Activated gamma-delta T cell treated with anti-CD3 and anti-CD28 coated beads, Interleukin-2, amount 50 U/mL, for 16 hours (primary cell): Measurements from ENCODE around the gene NFYC.

Experiments used
- DNase-seq: peaks from one replicate; pipeline ENCODE4 v3.0.0-alpha.2; 2020; ENCODE audit warnings: low read depth

NFYC gene

GRCh38 chr1:40739455-40740008 is 48.0 kb downstream of the NFYC start:
- DNase-seq: no peak

DNA sequence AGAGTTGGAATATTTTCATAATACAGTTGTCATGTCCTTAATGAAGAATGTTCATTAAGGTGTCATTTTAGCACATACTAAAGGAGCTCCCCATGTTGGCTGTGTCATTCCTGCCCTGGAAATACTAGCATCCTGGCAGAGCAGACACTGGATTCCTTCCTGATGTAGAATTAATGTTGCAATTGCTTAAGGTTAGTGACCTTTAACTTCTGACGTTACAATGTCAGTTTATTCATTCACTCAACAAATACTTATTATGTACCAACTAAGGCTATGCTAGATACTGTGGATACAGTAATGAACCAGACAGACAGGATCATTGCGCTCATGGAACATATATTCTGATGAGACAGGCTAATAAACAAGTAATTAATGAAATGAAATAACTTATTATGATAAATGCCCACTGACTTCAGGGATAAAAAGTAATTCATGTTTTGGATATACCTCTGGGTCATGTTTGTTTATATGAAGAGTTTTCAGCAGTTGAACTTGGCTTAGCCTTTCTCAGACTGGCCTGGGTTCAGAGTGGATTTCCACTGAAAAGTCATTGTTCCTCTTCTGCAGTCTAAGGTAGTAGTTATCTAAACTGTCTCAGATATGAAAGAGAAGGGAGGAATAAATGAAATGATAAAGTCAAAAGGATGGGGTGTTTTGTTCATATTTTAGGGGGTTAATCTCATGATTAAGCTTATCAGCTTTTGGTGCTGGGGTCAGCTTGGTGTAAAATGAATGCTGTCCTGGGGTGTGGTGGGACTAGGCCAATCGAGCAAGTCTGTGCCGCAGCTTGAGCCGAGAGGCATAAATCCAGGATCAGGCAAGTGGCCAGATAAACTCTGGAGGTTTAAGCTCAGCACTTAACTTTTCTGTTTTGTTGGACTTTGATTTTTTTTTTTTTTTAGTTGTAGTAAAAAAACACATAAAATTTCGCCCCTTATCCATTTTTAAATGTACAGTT is 48.8 kb downstream of the NFYC start:
- no peak for DNase-seq

DNA sequence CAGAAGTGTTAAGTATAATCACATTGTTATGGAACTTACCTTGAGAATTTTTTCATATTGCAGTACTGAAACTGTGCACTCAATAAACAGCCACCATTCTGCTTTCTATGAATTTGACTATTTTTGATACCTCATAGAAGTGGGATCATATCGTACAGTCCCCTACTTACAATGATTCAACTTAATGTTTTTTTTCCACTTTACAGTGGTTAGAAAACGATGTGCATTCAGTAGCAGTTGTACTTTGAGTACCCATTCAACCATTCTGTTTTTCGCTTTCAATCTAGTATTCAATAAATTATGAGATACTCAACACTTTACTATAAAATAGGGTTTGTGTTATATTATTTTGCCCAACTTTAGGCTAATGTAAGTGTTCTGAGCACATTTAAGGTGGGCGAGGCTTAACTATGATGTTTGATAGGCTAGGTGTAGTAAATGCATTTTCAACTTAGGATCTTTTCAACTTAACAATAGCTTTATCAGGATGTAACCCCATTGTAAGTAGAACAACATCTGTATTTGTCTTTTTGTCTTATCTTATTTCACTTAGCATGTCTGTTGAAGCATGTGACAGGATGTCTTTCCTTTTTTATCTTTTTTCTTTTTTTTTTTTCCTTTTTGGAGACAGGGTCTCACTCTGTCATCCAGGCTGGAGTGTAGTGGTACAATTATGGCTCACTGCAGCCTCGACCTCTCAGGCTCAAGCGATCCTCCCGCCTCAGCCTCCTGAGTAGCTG is 49.7 kb downstream of the NFYC start:
- no peak for DNase-seq

DNA sequence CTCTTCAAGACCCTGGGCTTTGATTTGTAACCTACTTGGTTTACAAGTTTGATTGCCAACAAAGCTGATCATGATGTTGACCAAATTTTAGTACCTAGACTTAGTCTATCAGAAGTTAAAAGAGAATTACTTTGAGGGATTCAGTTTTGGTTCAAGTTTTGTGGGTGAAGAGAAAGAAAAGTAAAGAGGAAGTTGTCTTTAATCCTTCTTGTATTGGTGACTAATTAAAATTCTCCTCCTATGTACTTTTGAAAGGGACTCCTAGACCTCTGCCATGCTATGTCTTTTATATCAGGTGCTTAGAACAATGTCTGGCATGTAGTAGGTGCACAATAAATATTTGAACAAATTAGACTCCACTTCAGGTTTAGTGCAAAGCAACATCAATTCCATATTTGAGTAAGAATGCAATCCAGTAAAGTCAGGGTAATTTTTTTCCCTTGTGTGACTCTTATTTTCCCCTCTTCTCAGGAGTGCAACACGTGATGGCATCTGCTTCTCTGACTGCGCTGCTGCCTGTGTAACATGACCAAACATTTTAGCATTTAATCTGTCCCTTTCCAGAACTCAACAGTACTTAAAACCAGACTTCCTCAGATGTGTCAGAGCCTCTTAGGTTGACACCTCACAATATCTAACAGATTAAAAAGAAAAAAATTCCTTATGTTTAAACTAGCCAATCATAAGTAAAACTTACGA is 51.0 kb downstream of the NFYC start:
- DNase-seq: no peak

DNA sequence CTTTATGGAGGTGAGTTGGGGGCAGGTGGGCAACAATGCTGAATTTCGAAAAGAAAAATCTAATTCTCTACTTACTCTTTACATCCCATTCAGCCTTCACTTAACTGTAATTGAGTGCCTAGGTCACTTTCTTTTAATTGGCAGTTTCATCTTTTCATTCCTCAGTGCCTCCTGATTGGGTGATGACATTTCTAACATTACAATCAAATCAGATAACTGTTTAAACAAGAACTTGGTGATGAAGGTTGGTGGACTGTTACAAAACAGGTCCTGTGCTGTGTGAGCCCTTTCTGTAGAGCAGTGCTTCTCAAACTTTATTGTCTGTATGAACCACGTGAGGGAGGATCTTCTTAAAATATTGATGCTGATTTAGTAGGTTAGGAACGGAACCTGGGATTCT is 51.9 kb downstream of the NFYC start:
- DNase-seq: no peak

GRCh38 chr1:40743860-40744259 is 52.4 kb downstream of the NFYC start:
- no peak for DNase-seq

- DNase-seq: no peak
Observed at GRCh38 chr1:40745176-40745575, 53.7 kb downstream of the NFYC start.

- DNase-seq: no peak
Observed at GRCh38 chr1:40746344-40747090, 55.0 kb downstream of the NFYC start.

DNA sequence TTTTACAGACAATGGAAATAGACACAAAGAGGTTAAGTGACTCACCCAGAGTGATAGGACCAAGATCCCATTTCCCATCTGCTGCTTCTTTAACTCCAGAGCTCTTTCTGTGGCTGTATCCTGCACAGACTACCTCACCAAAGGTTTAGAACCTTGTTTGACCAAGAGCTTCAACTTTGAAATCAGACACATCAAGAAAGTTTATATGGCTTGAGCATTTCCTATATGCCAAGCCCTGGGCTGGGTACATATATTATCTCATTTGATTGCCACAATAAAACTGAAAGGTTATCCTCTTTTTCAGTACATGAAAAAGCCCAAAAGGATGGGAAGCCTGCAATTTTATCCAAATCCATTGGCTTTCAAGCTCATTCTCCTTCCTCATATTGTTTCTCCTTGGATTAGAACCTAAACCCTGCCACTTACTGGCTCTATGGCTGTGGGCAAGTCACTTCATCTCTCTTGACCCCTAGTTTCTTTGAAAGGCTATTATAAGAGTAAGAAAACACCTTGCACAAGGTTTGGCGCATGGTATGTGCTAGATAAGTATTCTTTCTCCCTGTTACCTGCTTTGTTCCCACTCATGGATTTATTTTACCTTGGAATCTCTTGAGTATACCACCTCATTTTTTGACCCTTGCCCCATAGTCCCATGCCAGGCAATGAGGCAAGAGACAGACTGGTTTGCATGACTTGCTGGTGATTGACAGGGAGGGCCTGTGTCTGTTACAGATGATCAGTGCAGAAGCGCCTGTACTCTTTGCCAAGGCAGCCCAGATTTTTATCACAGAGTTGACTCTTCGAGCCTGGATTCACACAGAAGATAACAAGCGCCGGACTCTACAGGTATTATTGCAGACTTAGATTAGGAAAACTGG is 57.6 kb downstream of the NFYC start:
- no peak for DNase-seq

GRCh38 chr1:40749817-40750216 is 58.3 kb downstream of the NFYC start:
- no peak for DNase-seq

DNA sequence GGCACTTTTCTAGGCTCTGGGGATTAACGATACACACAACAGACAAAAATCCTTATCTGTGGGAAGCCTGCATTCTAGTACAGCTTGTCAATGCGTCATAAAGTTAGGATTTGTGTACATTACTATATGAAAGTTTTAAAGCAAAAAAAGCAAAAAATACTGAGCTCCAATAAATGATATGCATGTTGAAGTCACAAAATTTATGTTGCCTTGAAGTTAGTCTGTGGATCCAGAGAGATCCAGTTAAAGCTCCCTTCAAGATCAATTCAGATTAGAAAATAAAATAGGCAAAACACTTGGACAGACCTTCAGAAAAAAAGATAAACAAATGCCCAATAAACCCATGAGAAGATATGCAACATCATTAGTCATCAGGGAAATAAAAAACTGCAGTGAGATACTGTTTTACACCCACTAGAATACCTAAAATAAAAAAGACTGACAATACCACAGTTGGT is 59.0 kb downstream of the NFYC start:
- DNase-seq: no peak

DNA sequence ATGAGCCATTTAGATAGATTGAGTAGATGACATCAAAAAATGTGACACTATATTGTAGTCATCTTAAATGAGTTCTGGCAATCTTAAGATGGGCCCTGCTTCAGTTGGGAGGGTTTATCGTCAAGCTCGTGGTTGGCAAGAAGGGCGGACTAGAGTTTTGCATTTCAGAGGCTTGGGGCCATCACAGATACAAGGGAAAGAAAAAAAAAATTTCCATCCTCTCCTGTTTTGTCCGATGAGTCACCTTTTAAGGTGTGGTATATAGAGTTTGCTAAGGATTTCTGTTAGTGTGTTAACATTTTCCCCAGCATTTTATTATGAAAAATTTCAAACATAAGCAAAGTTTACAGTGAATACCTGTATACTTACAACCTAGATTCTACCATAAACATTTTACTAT is 60.3 kb downstream of the NFYC start:
- no peak for DNase-seq

GRCh38 chr1:40753142-40753882 is 61.8 kb downstream of the NFYC start:
- DNase-seq: no peak

- DNase-seq: no peak
Observed at GRCh38 chr1:40754201-40754600, 62.7 kb downstream of the NFYC start.

DNA sequence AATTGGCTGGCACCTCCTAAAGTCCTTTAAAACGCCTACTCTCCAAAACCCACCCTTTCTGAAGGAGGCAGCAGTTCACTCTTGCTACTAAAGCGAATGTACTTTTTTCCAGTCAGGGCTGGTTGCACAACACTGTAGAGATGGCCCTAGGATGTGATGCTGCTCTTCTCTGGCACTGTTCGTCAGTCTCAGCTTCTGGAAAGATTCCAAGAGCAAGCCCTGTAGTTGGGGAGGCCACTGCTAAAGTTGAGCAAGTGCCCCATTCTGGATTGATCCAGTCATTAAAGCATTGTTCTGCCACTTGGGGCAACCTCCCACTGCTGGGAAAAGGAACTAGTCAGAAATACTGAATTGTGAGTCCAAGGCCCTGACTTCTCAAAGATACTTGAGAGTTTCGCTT is 63.6 kb downstream of the NFYC start:
- no peak for DNase-seq

- DNase-seq: no peak
Observed at GRCh38 chr1:40756523-40756922, 65.0 kb downstream of the NFYC start.

DNA sequence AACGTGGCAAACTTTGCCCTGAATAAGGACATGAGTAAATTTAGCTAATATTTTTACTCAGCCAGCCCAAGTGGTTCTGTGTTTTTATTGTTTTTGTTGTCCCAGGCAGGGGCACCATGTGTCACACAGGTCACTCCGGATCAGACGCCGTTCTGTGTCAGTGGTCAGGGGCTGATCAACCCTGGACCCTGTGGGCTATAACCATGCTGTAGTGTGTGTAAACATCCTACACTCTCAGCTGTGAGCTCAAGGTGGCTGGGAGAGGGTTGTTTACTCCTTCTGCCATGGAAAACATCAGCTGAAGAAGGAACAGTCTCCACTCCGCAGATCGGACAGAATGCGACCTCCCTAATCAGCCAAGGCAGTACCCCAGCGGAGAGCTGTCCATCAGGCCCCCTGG is 65.6 kb downstream of the NFYC start:
- DNase-seq: no peak

DNA sequence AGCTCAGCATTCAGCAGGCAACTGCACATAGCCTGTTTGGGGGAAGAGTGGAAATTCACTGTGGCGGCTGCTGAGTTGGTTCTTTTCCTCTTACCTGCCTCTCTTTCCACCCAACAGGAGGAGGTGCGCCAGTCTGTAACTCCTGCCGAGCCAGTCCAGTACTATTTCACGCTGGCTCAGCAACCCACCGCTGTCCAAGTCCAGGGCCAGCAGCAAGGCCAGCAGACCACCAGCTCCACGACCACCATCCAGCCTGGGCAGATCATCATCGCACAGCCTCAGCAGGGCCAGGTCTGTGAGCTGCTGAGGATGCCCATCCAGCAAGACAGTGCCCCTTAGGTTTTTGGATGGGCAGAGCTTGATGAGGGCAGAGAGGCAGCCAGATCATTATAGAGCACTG is 66.5 kb downstream of the NFYC start:
- no peak for DNase-seq

- no peak for DNase-seq
Observed at GRCh38 chr1:40758578-40759343, 67.3 kb downstream of the NFYC start.
